Panc1 (cell line): Measurements from ENCODE around the gene IL1RAPL1.

ENCODE experiments used
- CTCF ChIP-seq: fragments of 450-650 bp; IDR thresholded peaks from 2 replicates; pipeline ENCODE4 v1.5.1; 2017; ENCODE audit warnings: mild to moderate bottlenecking
- POLR2AphosphoS5 ChIP-seq: IDR thresholded peaks from 2 replicates; pipeline ENCODE4 v1.6.1; 2012; ENCODE audit warnings: mild to moderate bottlenecking, low read depth, low read length, moderate library complexity
- REST ChIP-seq, 2 experiments: IDR thresholded peaks; 2 replicates each; pipeline ENCODE4 v1.6.1; 2011 to 2012; ENCODE audit warnings: low read depth in 2 of 2, control low read depth in 1 of 2, low read length in 1 of 2, mild to moderate bottlenecking in 1 of 2, moderate library complexity in 1 of 2; ENCODE audit not compliant: insufficient read depth in 1 of 2
- TCF7L2 ChIP-seq: IDR thresholded peaks from 2 replicates; pipeline ENCODE4 v1.6.1; 2011; ENCODE audit warnings: mild to moderate bottlenecking, low read depth, low read length, inconsistent platforms

GRCh38 chrX:29257521-29257920, 670.3 kb downstream of the IL1RAPL1 start:
- TF ChIP-seq CTCF (no peak), TCF7L2 (no peak), POLR2AphosphoS5 (no peak), REST (IDR thresholded peaks at IDR 0.05; ENCODE audit: insufficient read depth in 1 of 2, low read depth in 2 of 2, low read length in 1 of 2) (no peak)
